GM19043 (cell line): ENCODE data around the gene IGSF8.

Experiments used
- ATAC-seq: cut with Tn5 transposase; IDR thresholded peaks from one replicate; pipeline ENCODE4 v1.9.1; 2021; ENCODE audit warnings: low read depth; ENCODE audit not compliant: unreplicated experiment

IGSF8 gene

GRCh38 chr1:160097911-160098851 lies at the start of gene IGSF8:
Gene IGSF8 (minus strand): TSS chr1:160098619. CDS start chr1:160098472, 147 bp downstream.
- ATAC-seq = peak; percentile 45

DNA sequence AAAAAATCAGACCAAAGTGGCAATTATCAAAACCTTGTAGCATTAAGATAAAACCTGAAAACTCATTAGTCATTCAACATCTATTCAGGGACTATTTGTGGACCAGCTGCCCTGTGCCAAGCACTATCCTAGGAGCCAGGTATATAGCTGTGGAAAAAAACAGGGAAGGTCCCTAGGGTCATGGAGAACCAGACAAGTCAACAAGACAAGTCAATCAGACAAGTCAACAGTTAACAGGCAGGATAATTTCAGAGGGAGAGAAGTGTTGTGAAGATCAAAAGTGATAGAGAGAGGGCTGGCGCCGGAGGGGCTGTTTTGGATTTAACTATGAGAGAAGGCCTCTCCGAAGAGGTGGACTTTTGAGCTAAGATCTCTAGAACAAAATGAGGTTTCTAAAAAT lies 49.7 kb upstream of the IGSF8 start:
- ATAC-seq = no peak

DNA sequence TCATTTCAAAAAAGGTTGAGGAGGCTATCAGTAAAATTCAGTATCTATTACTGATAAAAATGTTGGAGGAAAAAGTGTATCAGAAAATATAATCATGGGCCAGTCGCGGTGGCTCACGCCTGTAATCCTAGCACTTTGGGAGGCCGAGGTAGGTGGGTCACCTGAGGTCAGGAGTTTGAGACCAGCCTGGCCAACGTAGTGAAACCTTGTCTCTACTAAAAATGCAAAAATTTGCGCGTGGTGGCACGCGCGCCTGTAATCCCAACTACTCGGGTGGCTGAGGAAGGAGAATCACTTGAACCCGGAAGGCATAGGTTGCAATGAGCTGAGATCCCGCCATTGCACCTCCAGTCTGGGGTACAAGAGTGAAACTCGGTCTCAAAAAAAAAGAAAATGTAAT lies 47.7 kb upstream of the IGSF8 start:
- no peak for ATAC-seq

- no peak for ATAC-seq
Observed at GRCh38 chr1:160144921-160145320, 46.5 kb upstream of the IGSF8 start.

DNA sequence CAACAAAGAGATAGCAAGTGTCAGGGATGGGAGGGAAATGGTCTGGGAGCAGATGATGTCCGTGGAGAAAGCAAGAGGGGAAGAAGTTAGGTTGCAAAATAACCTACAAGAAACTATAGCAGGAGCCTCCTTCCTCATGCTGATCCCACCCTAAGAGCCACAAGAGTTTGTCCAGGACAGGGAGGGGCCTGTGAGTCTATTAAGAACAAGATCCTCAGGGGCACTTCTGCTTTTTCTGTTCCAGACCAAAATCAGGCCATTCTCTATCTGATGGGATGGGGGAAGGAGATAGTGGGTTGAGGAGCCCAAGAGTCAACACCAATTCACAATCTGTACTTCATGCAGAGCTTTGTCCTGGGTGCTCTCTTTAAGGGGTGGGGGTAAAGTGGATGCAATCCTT lies 45.3 kb upstream of the IGSF8 start:
- no peak for ATAC-seq

- no peak for ATAC-seq
Observed at GRCh38 chr1:160139840-160140239, 41.4 kb upstream of the IGSF8 start.

- ATAC-seq = no peak
Observed at GRCh38 chr1:160137216-160137862, 38.9 kb upstream of the IGSF8 start.

GRCh38 chr1:160136926-160137200 lies 38.4 kb upstream of the IGSF8 start:
- no peak for ATAC-seq

GRCh38 chr1:160136121-160136925 lies 37.9 kb upstream of the IGSF8 start:
- ATAC-seq = no peak

GRCh38 chr1:160134791-160135572 lies 36.6 kb upstream of the IGSF8 start:
- no peak for ATAC-seq

- no peak for ATAC-seq
Observed at GRCh38 chr1:160133990-160134770, 35.8 kb upstream of the IGSF8 start.

DNA sequence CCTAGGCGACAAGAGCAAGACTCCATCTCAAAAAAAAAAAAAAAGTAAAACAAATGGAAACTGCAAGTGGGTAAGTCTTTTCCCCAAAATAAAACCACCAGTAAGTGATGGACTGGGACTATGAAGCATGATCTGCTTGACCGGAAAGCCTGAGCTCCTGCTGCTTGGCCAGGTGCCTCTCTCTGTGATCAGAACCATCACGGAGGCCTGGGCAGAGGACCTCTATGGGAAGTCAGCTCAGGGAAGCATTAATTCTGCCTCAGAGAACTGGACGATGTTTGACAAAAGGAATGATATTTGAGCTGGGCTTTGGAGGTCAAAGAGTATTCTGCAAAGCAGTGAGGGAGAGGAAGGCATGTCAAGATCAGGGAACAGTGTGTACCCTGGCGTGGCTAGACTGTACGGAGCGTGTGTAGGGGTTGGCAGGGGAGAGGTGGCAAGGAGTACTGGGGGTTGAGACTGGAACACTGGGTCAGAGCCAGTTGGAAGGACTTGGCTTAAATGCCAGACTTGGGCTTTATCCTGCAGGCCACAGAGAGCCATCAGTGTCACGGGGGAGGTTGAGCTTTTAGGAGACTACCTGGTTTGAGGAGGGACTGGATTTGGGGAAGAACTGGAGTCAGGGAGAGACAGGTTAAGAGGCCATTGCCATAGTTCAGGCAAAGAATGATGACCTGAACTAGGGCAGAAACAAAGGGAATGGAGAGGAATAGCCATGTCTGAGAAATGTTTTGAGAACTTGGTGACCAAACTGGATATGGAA lies 33.6 kb upstream of the IGSF8 start:
- ATAC-seq = no peak

DNA sequence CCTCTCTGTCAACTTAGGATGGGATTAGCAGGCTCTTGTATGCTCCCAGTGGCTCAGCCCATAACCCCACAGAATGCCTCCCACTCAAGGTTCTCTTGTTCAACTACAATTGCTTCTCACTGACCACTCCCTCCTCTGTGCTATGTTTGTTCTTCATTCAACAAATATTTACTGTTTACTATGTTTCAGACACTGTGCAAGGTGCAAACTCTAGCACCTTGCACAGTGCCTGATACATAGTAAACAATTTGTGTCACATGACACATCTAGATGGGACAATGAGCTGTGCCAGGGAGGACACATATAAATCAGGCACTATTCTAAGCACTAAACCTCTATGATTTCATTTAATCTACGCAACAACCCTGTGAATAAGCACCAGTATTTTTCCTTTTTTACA lies 32.5 kb upstream of the IGSF8 start:
- no peak for ATAC-seq

- no peak for ATAC-seq
Observed at GRCh38 chr1:160130486-160130885, 32.1 kb upstream of the IGSF8 start.

GRCh38 chr1:160129966-160130365 lies 31.5 kb upstream of the IGSF8 start:
- no peak for ATAC-seq

DNA sequence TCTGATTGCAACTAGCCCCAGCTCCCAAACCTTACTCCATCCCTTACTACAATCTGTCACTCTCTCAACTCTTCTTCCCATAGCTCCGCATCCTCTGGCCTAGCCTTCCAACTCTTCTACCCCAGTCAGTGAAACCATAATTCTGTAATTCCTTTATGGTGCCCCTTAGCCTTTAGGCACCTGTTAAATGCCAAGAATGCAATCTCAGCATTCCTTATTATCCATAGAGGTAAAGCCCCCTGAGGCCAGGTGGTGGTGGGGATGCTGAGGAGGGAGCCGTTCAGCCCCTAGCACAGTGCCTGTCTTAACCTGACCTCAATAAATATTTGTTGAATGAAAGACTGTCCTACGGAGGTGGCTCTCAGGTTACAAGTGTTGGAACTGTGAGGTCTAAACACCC lies 31.1 kb upstream of the IGSF8 start:
- ATAC-seq = no peak

- ATAC-seq = no peak
Observed at GRCh38 chr1:160129046-160129445, 30.6 kb upstream of the IGSF8 start.

DNA sequence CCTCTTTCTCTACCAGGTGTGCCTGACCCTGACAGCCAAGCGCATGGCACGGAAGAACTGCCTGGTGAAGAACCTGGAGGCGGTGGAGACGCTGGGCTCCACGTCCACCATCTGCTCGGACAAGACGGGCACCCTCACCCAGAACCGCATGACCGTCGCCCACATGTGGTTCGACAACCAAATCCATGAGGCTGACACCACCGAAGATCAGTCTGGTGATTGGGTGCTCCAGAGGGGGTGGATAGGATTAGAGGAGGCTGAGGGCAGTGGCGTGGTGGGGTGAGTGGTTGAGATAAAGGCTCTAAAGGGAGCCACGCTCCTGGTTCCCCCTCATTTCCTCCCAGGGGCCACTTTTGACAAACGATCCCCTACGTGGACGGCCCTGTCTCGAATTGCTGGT lies 30.2 kb upstream of the IGSF8 start:
- no peak for ATAC-seq

- ATAC-seq = no peak
Observed at GRCh38 chr1:160127865-160128523, 29.6 kb upstream of the IGSF8 start.
